Measurements from ENCODE around the gene SLC6A13. TPM values are rescaled to one million over a fixed set of nuclear protein-coding genes. Genes with fewer than 3 reads are reported as not detected.
A peak's percentile ranks its signal among the peaks of the same experiment; 100 is the strongest.

The SLC6A13 gene
- total and polyA plus RNA-seq, 2 of the 8 experiments (the other 6 are each of a cell fraction or from before 2014, with no cell fraction given): 0.03 TPM; not detected in 1

DNA sequence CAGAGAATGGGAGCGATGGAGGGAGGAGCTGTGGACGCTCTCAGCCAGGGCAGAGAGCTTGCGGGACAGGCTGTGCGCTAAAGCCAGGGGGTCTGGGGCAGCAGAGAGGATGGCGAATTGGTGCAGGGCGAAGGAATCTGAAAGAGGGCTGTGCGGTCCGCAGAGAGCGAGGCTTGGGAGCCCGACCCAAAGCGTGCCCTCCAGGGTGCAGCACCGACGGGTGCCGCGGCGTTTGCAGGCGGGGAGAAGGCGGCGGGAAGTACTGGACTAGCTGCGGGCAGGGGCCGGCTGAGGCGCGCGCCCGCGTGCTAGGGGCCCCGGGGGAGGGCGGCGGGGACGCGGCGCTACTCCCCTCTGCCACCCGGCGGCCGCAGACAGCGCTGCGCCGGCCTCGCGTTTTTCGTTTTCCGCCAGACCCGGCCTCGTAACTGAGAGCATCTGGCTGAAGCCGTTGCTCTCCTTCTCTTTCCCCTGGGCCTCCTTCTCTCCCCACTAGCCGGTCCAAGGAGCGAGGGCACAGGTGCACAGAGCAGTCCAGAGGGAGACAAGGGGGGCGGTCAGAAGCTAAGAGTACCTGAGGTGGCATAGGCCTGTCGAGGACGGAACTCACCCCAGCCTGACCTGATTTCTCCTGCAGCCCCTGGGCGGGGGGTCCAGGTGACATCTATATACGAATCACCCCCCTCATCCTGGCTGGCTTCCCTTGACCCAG lies 73.6 kb downstream of the SLC6A13 start (continued):
- TF ChIP-seq, protein P1, sequence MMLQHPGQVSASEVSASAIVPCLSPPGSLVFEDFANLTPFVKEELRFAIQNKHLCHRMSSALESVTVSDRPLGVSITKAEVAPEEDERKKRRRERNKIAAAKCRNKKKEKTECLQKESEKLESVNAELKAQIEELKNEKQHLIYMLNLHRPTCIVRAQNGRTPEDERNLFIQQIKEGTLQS (IDR thresholded peaks at IDR 0.05; ENCODE audit: insufficient read depth, low read depth, low read length): no peak
- no peak for TF ChIP-seq NRF1 (IDR thresholded peaks at IDR 0.05; ENCODE audit: low read depth, low read length)
- TF ChIP-seq FOSL1 (IDR thresholded peaks at IDR 0.05; ENCODE audit: insufficient read depth, low read depth, low read length): no peak
- TF ChIP-seq CHD2 (IDR thresholded peaks at IDR 0.05; ENCODE audit: low read length): no peak; the same call in 1 of the 2 replicates
- TF ChIP-seq SRF (IDR thresholded peaks at IDR 0.05; ENCODE audit: low read depth, low read length): no peak
- TF ChIP-seq, protein P2, sequence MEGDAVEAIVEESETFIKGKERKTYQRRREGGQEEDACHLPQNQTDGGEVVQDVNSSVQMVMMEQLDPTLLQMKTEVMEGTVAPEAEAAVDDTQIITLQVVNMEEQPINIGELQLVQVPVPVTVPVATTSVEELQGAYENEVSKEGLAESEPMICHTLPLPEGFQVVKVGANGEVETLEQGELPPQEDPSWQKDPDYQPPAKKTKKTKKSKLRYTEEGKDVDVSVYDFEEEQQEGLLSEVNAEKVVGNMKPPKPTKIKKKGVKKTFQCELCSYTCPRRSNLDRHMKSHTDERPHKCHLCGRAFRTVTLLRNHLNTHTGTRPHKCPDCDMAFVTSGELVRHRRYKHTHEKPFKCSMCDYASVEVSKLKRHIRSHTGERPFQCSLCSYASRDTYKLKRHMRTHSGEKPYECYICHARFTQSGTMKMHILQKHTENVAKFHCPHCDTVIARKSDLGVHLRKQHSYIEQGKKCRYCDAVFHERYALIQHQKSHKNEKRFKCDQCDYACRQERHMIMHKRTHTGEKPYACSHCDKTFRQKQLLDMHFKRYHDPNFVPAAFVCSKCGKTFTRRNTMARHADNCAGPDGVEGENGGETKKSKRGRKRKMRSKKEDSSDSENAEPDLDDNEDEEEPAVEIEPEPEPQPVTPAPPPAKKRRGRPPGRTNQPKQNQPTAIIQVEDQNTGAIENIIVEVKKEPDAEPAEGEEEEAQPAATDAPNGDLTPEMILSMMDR (IDR thresholded peaks at IDR 0.05; ENCODE audit: control extremely low read depth in 1 of 3, insufficient read depth in 1 of 3, low read depth in 1 of 3, low read length in 3 of 3): peak; percentile 83 to 86 (median 84)
- no peak for TF ChIP-seq YY1 (IDR thresholded peaks at IDR 0.05; ENCODE audit: low read depth, low read length)
- TF ChIP-seq RNF2 (IDR thresholded peaks at IDR 0.05; ENCODE audit: borderline replicate concordance, low read depth, low read length, missing control alignments, poor library complexity, severe bottlenecking): no peak
- TF ChIP-seq, protein P3, sequence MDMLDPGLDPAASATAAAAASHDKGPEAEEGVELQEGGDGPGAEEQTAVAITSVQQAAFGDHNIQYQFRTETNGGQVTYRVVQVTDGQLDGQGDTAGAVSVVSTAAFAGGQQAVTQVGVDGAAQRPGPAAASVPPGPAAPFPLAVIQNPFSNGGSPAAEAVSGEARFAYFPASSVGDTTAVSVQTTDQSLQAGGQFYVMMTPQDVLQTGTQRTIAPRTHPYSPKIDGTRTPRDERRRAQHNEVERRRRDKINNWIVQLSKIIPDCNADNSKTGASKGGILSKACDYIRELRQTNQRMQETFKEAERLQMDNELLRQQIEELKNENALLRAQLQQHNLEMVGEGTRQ (IDR thresholded peaks at IDR 0.05; ENCODE audit: low read length): no peak
